ENCODE data around the gene LRRK2. TPM values are rescaled to one million over a fixed set of nuclear protein-coding genes. Genes with fewer than 3 reads are reported as not detected.

LRRK2 gene
- total RNA-seq, 6 experiments from 2014 or later, result 0.28 to 1.6 (median 1.2) TPM

- Mint-ChIP-seq H3K27ac (no peak overlapping the region), H3K9me3 (peaks cover 5% of the 10 kb centered on the region), H3K4me3 (no peak overlapping the region), H3K27me3 (ENCODE audit: insufficient read depth) (no peaks in the 10 kb centered on the region), H3K36me3 (ENCODE audit: low read depth) (no peaks in the 10 kb centered on the region), H3K4me1 (ENCODE audit: low read depth) (no peaks in the 10 kb centered on the region)
- no peak for DNase-seq
- TF ChIP-seq, protein P1, sequence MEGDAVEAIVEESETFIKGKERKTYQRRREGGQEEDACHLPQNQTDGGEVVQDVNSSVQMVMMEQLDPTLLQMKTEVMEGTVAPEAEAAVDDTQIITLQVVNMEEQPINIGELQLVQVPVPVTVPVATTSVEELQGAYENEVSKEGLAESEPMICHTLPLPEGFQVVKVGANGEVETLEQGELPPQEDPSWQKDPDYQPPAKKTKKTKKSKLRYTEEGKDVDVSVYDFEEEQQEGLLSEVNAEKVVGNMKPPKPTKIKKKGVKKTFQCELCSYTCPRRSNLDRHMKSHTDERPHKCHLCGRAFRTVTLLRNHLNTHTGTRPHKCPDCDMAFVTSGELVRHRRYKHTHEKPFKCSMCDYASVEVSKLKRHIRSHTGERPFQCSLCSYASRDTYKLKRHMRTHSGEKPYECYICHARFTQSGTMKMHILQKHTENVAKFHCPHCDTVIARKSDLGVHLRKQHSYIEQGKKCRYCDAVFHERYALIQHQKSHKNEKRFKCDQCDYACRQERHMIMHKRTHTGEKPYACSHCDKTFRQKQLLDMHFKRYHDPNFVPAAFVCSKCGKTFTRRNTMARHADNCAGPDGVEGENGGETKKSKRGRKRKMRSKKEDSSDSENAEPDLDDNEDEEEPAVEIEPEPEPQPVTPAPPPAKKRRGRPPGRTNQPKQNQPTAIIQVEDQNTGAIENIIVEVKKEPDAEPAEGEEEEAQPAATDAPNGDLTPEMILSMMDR (IDR thresholded peaks at IDR 0.05), result no peak
Observed at GRCh38 chr12:40292788-40293429, 68.1 kb downstream of the LRRK2 start.

- Mint-ChIP-seq H3K36me3 (ENCODE audit: low read depth) (no peaks in the 10 kb centered on the region), H3K4me1 (ENCODE audit: low read depth) (no peaks in the 10 kb centered on the region), H3K27me3 (ENCODE audit: insufficient read depth) (no peaks in the 10 kb centered on the region; the same call in 1 of the 2 replicates), H3K9me3 (peaks cover 5% of the 10 kb centered on the region), H3K4me3 (no peak overlapping the region), H3K27ac (no peak overlapping the region)
- DNase-seq, result no peak
- TF ChIP-seq, protein P1 (IDR thresholded peaks at IDR 0.05), result no peak
Observed at GRCh38 chr12:40298341-40298740, 73.5 kb downstream of the LRRK2 start.

GRCh38 chr12:40300490-40300889 is 75.7 kb downstream of the LRRK2 start:
- Mint-ChIP-seq H3K27ac (no peak overlapping the region), H3K36me3 (ENCODE audit: low read depth) (no peaks in the 10 kb centered on the region), H3K4me3 (no peak overlapping the region), H3K9me3 (peaks cover 5% of the 10 kb centered on the region), H3K4me1 (ENCODE audit: low read depth) (no peaks in the 10 kb centered on the region), H3K27me3 (ENCODE audit: insufficient read depth) (no peaks in the 10 kb centered on the region; the same call in 1 of the 2 replicates)
- no peak for DNase-seq
- TF ChIP-seq, protein P1 (IDR thresholded peaks at IDR 0.05), result no peak

- Mint-ChIP-seq H3K27ac (no peak overlapping the region), H3K36me3 (ENCODE audit: low read depth) (no peaks in the 10 kb centered on the region), H3K4me3 (no peak overlapping the region), H3K9me3 (no peaks in the 10 kb centered on the region), H3K4me1 (ENCODE audit: low read depth) (no peaks in the 10 kb centered on the region), H3K27me3 (ENCODE audit: insufficient read depth) (no peaks in the 10 kb centered on the region)
- no peak for DNase-seq
- TF ChIP-seq, protein P1 (IDR thresholded peaks at IDR 0.05), result no peak
Observed at GRCh38 chr12:40309001-40309400, 84.2 kb downstream of the LRRK2 start.

DNA sequence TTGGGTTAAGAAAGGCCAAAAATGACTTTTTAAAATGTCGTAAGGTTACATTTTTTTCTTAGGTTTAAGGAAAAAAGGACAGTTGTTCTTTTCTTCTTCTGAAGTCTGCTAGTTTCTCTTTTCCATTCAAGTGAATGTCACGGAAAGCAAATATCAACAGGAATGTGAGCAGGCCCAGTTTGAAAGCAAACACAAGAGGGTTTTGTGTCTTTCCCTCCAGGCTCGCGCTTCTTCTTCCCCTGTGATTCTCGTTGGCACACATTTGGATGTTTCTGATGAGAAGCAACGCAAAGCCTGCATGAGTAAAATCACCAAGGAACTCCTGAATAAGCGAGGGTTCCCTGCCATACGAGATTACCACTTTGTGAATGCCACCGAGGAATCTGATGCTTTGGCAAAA is 85.4 kb downstream of the LRRK2 start:
- TF ChIP-seq, protein P1 (IDR thresholded peaks at IDR 0.05), result no peak
- H3K27ac Mint-ChIP-seq, result no peak overlapping the region
- no peaks in the 10 kb centered on the region for H3K36me3 Mint-ChIP-seq (ENCODE audit: low read depth)
- H3K27me3 Mint-ChIP-seq (ENCODE audit: insufficient read depth), result no peaks in the 10 kb centered on the region
- H3K4me1 Mint-ChIP-seq (ENCODE audit: low read depth), result no peaks in the 10 kb centered on the region
- DNase-seq, result no peak
- no peak overlapping the region for H3K4me3 Mint-ChIP-seq
- H3K9me3 Mint-ChIP-seq, result no peaks in the 10 kb centered on the region
